ENCODE data around the gene TECPR2.

- TF ChIP-seq POLR2AphosphoS5 (IDR thresholded peaks at IDR 0.05; ENCODE audit: low read depth, low read length) (no peak), TAF1 (IDR thresholded peaks at IDR 0.05; ENCODE audit: borderline replicate concordance, insufficient read depth, low read length) (no peak)
Observed at GRCh38 chr14:102419276-102419675, 56.5 kb downstream of the TECPR2 start.
